Right ventricle myocardium superior (tissue), 1 donor: ENCODE results near the gene MAP4K1. TPM values are rescaled to one million over a fixed set of nuclear protein-coding genes. Genes with fewer than 3 reads are reported as not detected.

ENCODE experiments used
- ATAC-seq: fragments of 200-7000 bp; cut with Tn5 transposase; one replicate; pipeline ENCODE4 v1.9.1; 2020; ENCODE audit warnings: mild to moderate bottlenecking; ENCODE audit not compliant: poor library complexity
- DNase-seq: peaks from one replicate; pipeline ENCODE4 v3.0.0-alpha.2; 2020
- intact Hi-C: fragments of 100-400 bp; cut with DNase I; formaldehyde crosslinking; loops from one replicate; pipeline ENCODE4 v1.11.2; 2022
- total RNA-seq: library from RNA; stranded (reverse); fragmentation: NEBNext Ultra II Directional; extraction: Animal tissue kit (Norgen Biotek cat#: 25700); gene quantifications from one replicate; pipeline ENCODE4 v1.2.1, GENCODE V29; 2021
- donor health status: DM: no; HTN: yes; CAD: no; lungs with severe emphysema.

The MAP4K1 gene
- total RNA-seq, 1 donor from 2014 or later, result 1.3 TPM

DNA sequence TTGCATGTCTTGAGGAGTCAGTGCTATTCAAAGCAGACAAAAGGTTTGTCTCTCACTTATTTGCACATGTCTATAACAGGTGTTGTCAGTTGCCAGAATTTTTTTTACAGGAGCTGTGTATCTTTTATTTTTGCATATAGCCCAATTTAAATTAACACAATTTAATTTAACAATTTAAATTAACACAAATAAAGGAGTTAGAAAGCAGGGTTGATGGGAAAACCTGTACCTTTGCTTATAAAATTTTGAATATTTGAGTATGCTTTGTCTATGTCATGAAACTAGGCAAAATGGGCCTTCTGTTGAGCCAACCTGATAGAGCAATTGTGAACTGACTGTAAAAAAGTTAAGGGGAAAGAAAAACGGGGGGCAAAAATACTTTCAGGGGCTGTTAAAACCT, 78.0 kb downstream of the MAP4K1 start:
- DNase-seq, result no peak
- ATAC-seq, result no peak
- intact Hi-C loops, result loop anchor here (5.0 kb wide), 1 partner anchor 413 kb away; no protein-coding TSS in a partner anchor

- ATAC-seq, result no peak
These were observed 78.8 kb downstream of the MAP4K1 start for GRCh38 chr19:38538793-38539528.

DNA sequence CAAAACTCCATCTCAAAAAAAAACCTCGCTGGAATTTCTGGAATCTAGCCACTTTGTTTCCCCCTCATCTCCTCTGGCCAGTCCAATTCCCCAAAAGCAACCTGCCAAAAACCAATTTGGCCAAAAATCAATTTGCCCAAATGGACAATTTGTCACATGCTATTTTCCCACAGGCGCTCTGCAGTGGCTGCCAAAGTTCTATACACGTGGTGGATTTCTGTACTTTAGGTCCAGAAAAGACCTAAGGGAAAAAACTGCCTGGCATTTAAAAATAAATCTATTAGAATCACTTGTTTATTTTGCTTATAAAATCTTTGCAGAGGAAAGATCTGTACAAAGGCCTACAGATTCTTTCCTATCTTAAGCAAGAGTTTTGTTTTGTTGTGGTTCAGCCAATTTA, 79.4 kb downstream of the MAP4K1 start:
- no peak for DNase-seq
- intact Hi-C loops, result no loop called here
- no peak for ATAC-seq

More at GRCh38 chr19:38538793-38539528, 78.8 kb downstream of the MAP4K1 start:
- DNase-seq, result no peak
- intact Hi-C loops, result no loop called here

Other genes with a start within 250 kb of the MAP4K1 start
- 299 TPM for gene PSMD8, start 243.4 kb downstream of the MAP4K1 start, total RNA-seq
- gene GGN, start 229.9 kb downstream of the MAP4K1 start, total RNA-seq, result 0.27 TPM
- gene SPRED3, start 229.3 kb downstream of the MAP4K1 start, total RNA-seq, result 0.40 TPM
- gene FAM98C, start 214.9 kb downstream of the MAP4K1 start, total RNA-seq, result 10.5 TPM
- gene RASGRP4, start 191.7 kb downstream of the MAP4K1 start, total RNA-seq, result 1.8 TPM
- gene RYR1, start 184.3 kb downstream of the MAP4K1 start, total RNA-seq, result 0.73 TPM
- 644 TPM for gene EIF3K, start 1.2 kb upstream of the MAP4K1 start, total RNA-seq
- 125 TPM for gene ACTN4, start 29.7 kb upstream of the MAP4K1 start, total RNA-seq
- gene CAPN12, start 126.5 kb upstream of the MAP4K1 start, total RNA-seq, result not detected
- not detected for gene LGALS7, start 155.6 kb upstream of the MAP4K1 start, total RNA-seq
- not detected for gene LGALS7B, start 171.2 kb upstream of the MAP4K1 start, total RNA-seq
- gene LGALS4, start 195.0 kb upstream of the MAP4K1 start, total RNA-seq, result 0.86 TPM
- 1,260 TPM for gene ECH1, start 213.8 kb upstream of the MAP4K1 start, total RNA-seq
- gene HNRNPL, start 232.0 kb upstream of the MAP4K1 start, total RNA-seq, result 158 TPM